ENCODE measurements around the gene MYCBPAP. TPM values are rescaled to one million over a fixed set of nuclear protein-coding genes. Genes with fewer than 3 reads are reported as not detected.

Gene MYCBPAP, protein sequence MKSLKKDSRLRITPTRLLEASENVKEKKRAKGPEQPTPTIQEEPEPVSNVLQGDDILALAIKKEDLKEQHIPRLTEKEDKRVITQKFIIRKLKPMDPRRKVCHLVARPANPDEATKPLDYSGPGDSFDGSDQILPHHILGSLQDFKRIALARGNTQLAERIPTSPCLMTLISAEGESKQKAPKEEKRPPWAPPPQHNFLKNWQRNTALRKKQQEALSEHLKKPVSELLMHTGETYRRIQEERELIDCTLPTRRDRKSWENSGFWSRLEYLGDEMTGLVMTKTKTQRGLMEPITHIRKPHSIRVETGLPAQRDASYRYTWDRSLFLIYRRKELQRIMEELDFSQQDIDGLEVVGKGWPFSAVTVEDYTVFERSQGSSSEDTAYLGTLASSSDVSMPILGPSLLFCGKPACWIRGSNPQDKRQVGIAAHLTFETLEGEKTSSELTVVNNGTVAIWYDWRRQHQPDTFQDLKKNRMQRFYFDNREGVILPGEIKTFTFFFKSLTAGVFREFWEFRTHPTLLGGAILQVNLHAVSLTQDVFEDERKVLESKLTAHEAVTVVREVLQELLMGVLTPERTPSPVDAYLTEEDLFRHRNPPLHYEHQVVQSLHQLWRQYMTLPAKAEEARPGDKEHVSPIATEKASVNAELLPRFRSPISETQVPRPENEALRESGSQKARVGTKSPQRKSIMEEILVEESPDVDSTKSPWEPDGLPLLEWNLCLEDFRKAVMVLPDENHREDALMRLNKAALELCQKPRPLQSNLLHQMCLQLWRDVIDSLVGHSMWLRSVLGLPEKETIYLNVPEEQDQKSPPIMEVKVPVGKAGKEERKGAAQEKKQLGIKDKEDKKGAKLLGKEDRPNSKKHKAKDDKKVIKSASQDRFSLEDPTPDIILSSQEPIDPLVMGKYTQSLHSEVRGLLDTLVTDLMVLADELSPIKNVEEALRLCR
- total RNA-seq (1 to 10 TPM in 4 of 5 donors, under 1 TPM in 1; 0.92 to 6.9 (median 4.7) TPM), total RNA-seq (0.12 to 8.5 (median 1.0) reads per million in 29 experiments)
- total RNA-seq (2013): 2.4 TPM

- no peaks in the 10 kb centered on the region for H3K27me3 Mint-ChIP-seq
- H3K36me3 ChIP-seq (ENCODE audit: control insufficient read depth in 2 of 2, extremely low read depth in 1 of 2, insufficient read depth in 1 of 2, low read length in 1 of 2): no peaks in the 10 kb centered on the region
- H3K4me3 Mint-ChIP-seq: peak within 1 kb of the TSS; percentile 75 to 93 (median 89)
- peak within 1 kb of the TSS in 1 of 2 donors; percentile 88 for H3K27ac Mint-ChIP-seq
- POLR2A ChIA-PET: no interaction called here
- peak within 1 kb of the TSS; percentile 68 for H3K27ac ChIP-seq (ENCODE audit: low read length)
- peak within 1 kb of the TSS; percentile 73 to 77 for H3K4me3 ChIP-seq (ENCODE audit: control insufficient read depth in 1 of 2, extremely low read depth in 1 of 2, low read length in 1 of 2)
- H3K27me3 ChIP-seq (replicated peaks in 1 of 2; ENCODE audit: control insufficient read depth in 2 of 2, extremely low read depth in 1 of 2, insufficient read depth in 2 of 2, low read length in 1 of 2): peaks cover 0 to 10% of the 10 kb centered on the region in 2 experiments
- ATAC-seq (replicated peaks in 1 of 4) (peak; percentile 81 to 84 (median 82)), DNase-seq (peak; percentile 32 to 86 (median 74))
- 10% methylated on average over 61 of the region's 66 CpGs for WGBS (ENCODE audit: insufficient coverage)
- H3K9me3 Mint-ChIP-seq: no peaks in the 10 kb centered on the region
- no peaks in the 10 kb centered on the region for H3K36me3 Mint-ChIP-seq
- H3K9me3 ChIP-seq: no peaks in the 10 kb centered on the region
- peaks cover 24 to 54% (median 30%) of the 10 kb centered on the region in 3 donors for H3K4me1 Mint-ChIP-seq
- H3K4me1 ChIP-seq (ENCODE audit: control insufficient read depth in 1 of 2, extremely low read depth in 1 of 2, insufficient read depth in 2 of 2, low read length in 2 of 2): peaks cover 9 to 23% of the 10 kb centered on the region in 2 experiments
- CTCF ChIA-PET: interaction anchor here in 1 of 2 donors (0.6 kb wide), 1 partner anchor 248 kb away, joined by 4 read pairs; no protein-coding TSS in a partner anchor
Measured at GRCh38 chr17:50507871-50508572, at the start of gene MYCBPAP. Gene MYCBPAP (plus strand): TSS chr17:50508439. CDS start chr17:50508675, 236 bp downstream.

- no peaks in the 10 kb centered on the region for H3K4me1 ChIP-seq (ENCODE audit: control insufficient read depth in 1 of 2, extremely low read depth in 1 of 2, insufficient read depth in 2 of 2, low read length in 2 of 2)
- H3K9me3 ChIP-seq: no peaks in the 10 kb centered on the region
- no peak for ATAC-seq (replicated peaks in 1 of 4)
- ChIA-PET POLR2A (no interaction called here), CTCF (no interaction called here)
- H3K36me3 ChIP-seq (ENCODE audit: control insufficient read depth in 2 of 2, extremely low read depth in 1 of 2, insufficient read depth in 1 of 2, low read length in 1 of 2): peaks cover 0 to 2% of the 10 kb centered on the region in 2 donors
- Mint-ChIP-seq H3K9me3 (no peaks in the 10 kb centered on the region), H3K27me3 (no peaks in the 10 kb centered on the region), H3K4me1 (no peaks in the 10 kb centered on the region), H3K4me3 (no peak overlapping the region), H3K27ac (no peak overlapping the region), H3K36me3 (peaks cover 13% of the 10 kb centered on the region)
- 93% methylated on average over 10 of the region's 16 CpGs for WGBS (ENCODE audit: insufficient coverage)
- H3K4me3 ChIP-seq (ENCODE audit: control insufficient read depth in 1 of 2, extremely low read depth in 1 of 2, low read length in 1 of 2): no peak overlapping the region
- peaks cover 0 to 19% of the 10 kb centered on the region in 2 experiments for H3K27me3 ChIP-seq (replicated peaks in 1 of 2; ENCODE audit: control insufficient read depth in 2 of 2, extremely low read depth in 1 of 2, insufficient read depth in 2 of 2, low read length in 1 of 2)
- no peak for DNase-seq
- no peak overlapping the region for H3K27ac ChIP-seq (ENCODE audit: low read length)
Measured at GRCh38 chr17:50458701-50459676, 49.2 kb upstream of the MYCBPAP start.

- no peak overlapping the region for H3K4me3 Mint-ChIP-seq
- H3K27ac ChIP-seq (ENCODE audit: low read length): no peak overlapping the region
- H3K36me3 Mint-ChIP-seq: peaks cover 13% of the 10 kb centered on the region
- no peaks in the 10 kb centered on the region for H3K4me1 Mint-ChIP-seq
- DNase-seq (no peak), ATAC-seq (replicated peaks in 1 of 4) (no peak)
- peaks cover 0 to 22% of the 10 kb centered on the region in 2 experiments for H3K27me3 ChIP-seq (replicated peaks in 1 of 2; ENCODE audit: control insufficient read depth in 2 of 2, extremely low read depth in 1 of 2, insufficient read depth in 2 of 2, low read length in 1 of 2)
- ChIA-PET POLR2A (no interaction called here), CTCF (no interaction called here)
- H3K36me3 ChIP-seq (ENCODE audit: control insufficient read depth in 2 of 2, extremely low read depth in 1 of 2, insufficient read depth in 1 of 2, low read length in 1 of 2): peaks cover 0 to 2% of the 10 kb centered on the region in 2 donors
- no peaks in the 10 kb centered on the region for H3K27me3 Mint-ChIP-seq
- H3K27ac Mint-ChIP-seq: no peak overlapping the region
- WGBS (ENCODE audit: insufficient coverage): 75% methylated on average over 1 of the region's 4 CpGs
- H3K4me1 ChIP-seq (ENCODE audit: control insufficient read depth in 1 of 2, extremely low read depth in 1 of 2, insufficient read depth in 2 of 2, low read length in 2 of 2): no peaks in the 10 kb centered on the region
- no peak overlapping the region for H3K4me3 ChIP-seq (ENCODE audit: control insufficient read depth in 1 of 2, extremely low read depth in 1 of 2, low read length in 1 of 2)
- H3K9me3 Mint-ChIP-seq: no peaks in the 10 kb centered on the region
- no peaks in the 10 kb centered on the region for H3K9me3 ChIP-seq
Measured at GRCh38 chr17:50459756-50460155, 48.5 kb upstream of the MYCBPAP start.

DNA sequence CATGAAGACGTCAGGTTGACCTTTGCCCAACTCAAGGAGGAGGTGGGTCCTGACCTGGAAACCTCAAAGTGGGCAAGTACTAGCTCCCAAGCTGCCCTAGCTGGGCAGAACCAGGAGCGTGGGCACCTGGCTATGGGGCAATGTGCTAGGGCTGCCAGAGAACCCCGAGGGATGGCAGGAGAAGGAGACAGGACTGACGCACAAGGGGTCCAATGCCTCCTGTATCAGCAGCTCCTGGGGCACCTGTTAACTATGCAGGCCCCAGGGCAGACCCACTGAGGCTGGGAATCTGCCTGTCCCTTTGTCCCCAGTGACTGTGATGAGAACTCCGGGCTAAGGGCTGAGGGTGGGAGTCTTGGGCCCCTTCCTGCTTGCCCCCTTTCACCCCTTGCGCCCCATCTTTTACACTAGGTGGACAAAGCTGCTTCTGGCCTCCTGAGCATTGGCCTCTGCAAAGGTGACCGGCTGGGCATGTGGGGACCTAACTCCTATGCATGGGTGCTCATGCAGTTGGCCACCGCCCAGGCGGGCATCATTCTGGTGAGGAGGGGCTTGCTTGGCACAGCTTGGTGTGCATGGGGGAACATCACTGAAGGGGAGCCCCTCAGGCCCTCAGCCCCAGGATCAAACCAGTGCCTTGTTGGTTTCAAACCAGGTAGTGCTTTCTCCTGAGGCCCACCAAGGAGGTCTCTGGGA, 47.3 kb upstream of the MYCBPAP start:
- Histone ChIP-seq H3K4me1 (ENCODE audit: control insufficient read depth in 1 of 2, extremely low read depth in 1 of 2, insufficient read depth in 2 of 2, low read length in 2 of 2) (no peaks in the 10 kb centered on the region), H3K27ac (ENCODE audit: low read length) (no peak overlapping the region), H3K27me3 (replicated peaks in 1 of 2; ENCODE audit: control insufficient read depth in 2 of 2, extremely low read depth in 1 of 2, insufficient read depth in 2 of 2, low read length in 1 of 2) (peaks cover 0 to 32% of the 10 kb centered on the region in 2 experiments), H3K9me3 (no peaks in the 10 kb centered on the region), H3K36me3 (ENCODE audit: control insufficient read depth in 2 of 2, extremely low read depth in 1 of 2, insufficient read depth in 1 of 2, low read length in 1 of 2) (no peaks in the 10 kb centered on the region), H3K4me3 (ENCODE audit: control insufficient read depth in 1 of 2, extremely low read depth in 1 of 2, low read length in 1 of 2) (no peak overlapping the region)
- DNase-seq: no peak
- ATAC-seq (replicated peaks in 1 of 4): no peak
- WGBS (ENCODE audit: insufficient coverage): 82% methylated on average over 6 of the region's 9 CpGs
- peaks cover 6% of the 10 kb centered on the region for H3K36me3 Mint-ChIP-seq
- H3K4me1 Mint-ChIP-seq: peaks cover 0 to 7% (median 0%) of the 10 kb centered on the region in 3 donors
- H3K27me3 Mint-ChIP-seq: peaks cover 0 to 2% of the 10 kb centered on the region in 2 donors
- no peak overlapping the region for H3K27ac Mint-ChIP-seq
- CTCF ChIA-PET: no interaction called here
- no peaks in the 10 kb centered on the region for H3K9me3 Mint-ChIP-seq
- H3K4me3 Mint-ChIP-seq: no peak overlapping the region
- POLR2A ChIA-PET: no interaction called here

DNA sequence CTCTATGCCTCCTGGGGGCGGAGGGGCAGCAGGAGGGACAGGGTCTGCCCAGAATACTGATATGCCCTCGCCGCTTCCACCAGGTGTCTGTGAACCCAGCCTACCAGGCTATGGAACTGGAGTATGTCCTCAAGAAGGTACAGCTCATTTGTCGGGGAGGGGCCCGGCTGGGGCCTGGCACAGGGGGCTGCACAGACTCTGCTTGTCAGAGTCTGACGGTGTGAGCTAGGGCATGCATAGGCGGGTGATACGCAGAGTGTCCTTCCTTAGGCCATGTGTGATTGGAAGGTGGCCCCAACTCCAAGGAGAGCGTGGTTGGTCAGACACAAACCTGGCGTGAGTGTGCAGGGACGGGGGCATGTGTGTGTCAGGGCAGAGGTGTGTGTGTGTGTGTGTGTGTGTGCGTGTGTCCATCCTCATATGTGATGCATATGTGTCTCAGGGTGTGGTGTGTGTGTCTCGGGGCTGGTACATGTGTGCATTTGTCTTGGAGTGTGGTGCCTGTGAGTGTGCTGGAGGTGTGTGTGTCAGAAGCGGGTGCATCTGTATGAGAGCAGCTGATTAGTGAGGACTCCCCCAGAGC, 46.6 kb upstream of the MYCBPAP start:
- Mint-ChIP-seq H3K4me1 (peaks cover 0 to 10% (median 0%) of the 10 kb centered on the region in 3 donors), H3K4me3 (no peak overlapping the region), H3K9me3 (no peaks in the 10 kb centered on the region), H3K27me3 (peaks cover 0 to 2% of the 10 kb centered on the region in 2 donors), H3K27ac (no peak overlapping the region), H3K36me3 (peaks cover 5% of the 10 kb centered on the region)
- Histone ChIP-seq H3K4me1 (ENCODE audit: control insufficient read depth in 1 of 2, extremely low read depth in 1 of 2, insufficient read depth in 2 of 2, low read length in 2 of 2) (peaks cover 0 to 4% of the 10 kb centered on the region in 2 experiments), H3K9me3 (no peaks in the 10 kb centered on the region), H3K27me3 (replicated peaks in 1 of 2; ENCODE audit: control insufficient read depth in 2 of 2, extremely low read depth in 1 of 2, insufficient read depth in 2 of 2, low read length in 1 of 2) (peaks cover 0 to 36% of the 10 kb centered on the region in 2 experiments), H3K4me3 (ENCODE audit: control insufficient read depth in 1 of 2, extremely low read depth in 1 of 2, low read length in 1 of 2) (no peak overlapping the region), H3K27ac (ENCODE audit: low read length) (no peak overlapping the region), H3K36me3 (ENCODE audit: control insufficient read depth in 2 of 2, extremely low read depth in 1 of 2, insufficient read depth in 1 of 2, low read length in 1 of 2) (no peaks in the 10 kb centered on the region)
- ChIA-PET CTCF (no interaction called here), POLR2A (no interaction called here)
- DNase-seq (no peak), ATAC-seq (replicated peaks in 1 of 4) (no peak)
- WGBS (ENCODE audit: insufficient coverage): 93% methylated on average over 9 of the region's 14 CpGs

Measured in T-cell (primary cell).